GM18517 (cell line): Measurements from ENCODE around the gene ZBTB16.
"Not testable (repeated sequence)": the region's sequence is repeated elsewhere in the genome, so short reads cannot be mapped to it uniquely, and the experiment has no call there.

Source experiments
- ATAC-seq: cut with Tn5 transposase; IDR thresholded peaks from one replicate; pipeline ENCODE4 v1.9.1; 2021; ENCODE audit warnings: mild to moderate bottlenecking, moderate library complexity; ENCODE audit not compliant: unreplicated experiment

The ZBTB16 gene

GRCh38 chr11:114042234-114042633, 17.3 kb upstream of the ZBTB16 start:
- no peak for ATAC-seq

GRCh38 chr11:114044042-114044871, 15.3 kb upstream of the ZBTB16 start:
- ATAC-seq: no peak

GRCh38 chr11:114047327-114047726, 12.2 kb upstream of the ZBTB16 start:
- ATAC-seq: no peak

GRCh38 chr11:114049050-114049449, 10.5 kb upstream of the ZBTB16 start:
- no peak for ATAC-seq

GRCh38 chr11:114049766-114050165, 9.7 kb upstream of the ZBTB16 start:
- ATAC-seq: not testable (repeated sequence)

DNA sequence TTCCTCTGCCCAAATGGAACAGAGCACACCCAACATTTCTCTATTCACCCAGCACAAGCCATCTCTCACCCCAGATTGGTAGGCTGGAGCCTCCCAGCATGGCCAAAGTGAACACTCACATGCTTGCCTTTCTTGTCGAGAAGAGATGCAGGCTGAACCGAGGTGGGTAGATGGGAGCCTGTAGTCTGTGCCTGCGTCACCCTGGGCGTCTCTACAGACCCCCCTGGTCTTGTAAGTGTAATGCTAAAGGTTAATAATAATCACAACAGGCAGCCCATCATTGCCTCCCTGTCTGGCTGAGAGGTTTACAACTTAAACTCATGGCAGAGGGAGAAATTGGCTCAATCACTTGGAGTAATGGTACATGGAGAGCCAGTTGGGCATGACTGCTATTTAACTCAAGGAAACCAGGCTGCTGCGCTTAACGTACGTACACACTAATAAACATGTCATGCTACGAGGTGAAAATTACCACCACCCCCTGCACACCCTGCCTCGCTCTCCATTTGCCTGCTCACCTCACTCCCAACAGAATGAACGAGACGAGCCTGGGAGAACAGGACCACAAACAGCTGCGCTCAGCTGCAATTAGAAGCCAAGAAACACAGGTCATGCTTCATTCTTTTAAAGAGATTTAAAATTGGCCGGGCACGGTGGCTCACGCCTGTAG, 9.1 kb upstream of the ZBTB16 start:
- ATAC-seq: no peak

DNA sequence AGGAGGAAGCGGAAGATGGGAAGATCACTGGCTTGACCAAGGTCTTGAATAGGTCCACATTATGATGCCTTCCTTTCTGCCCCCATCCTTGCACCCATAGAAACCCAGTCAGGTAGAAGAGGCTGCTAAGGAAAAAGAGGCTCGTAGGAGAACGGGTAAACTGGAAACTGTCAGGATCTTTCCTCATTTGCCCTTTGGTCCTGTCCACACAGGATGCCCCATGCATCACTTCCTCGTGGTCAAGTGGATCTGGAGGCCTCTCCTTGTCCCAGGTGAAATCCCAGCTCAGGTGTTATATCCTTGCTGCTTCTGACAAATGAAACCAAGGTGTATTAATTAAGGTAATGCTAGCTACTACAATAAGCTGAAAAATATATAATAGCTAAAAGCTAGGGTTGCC, 8.0 kb upstream of the ZBTB16 start:
- no peak for ATAC-seq

GRCh38 chr11:114052160-114052559, 7.4 kb upstream of the ZBTB16 start:
- no peak for ATAC-seq

- ATAC-seq: no peak
Measured at GRCh38 chr11:114053406-114053805, 6.1 kb upstream of the ZBTB16 start.

DNA sequence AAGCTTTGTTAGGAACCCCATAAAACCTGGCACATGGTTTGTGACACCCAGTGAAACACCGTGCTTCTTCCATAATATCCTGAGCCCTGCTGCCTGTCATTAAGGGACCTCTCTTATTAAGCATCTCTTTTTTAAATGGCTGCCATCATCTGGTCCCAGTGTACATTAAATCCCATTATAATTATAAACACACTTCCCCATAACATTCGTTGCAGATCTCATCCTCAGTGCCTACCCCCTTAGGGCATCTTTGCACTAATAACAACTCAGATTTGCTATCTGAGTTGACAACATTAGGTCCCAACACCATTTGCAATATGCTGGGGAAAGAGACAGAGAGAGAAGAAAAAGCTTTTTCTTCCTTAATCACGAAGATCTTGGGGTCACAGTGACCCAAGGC, 4.7 kb upstream of the ZBTB16 start:
- ATAC-seq: no peak

- ATAC-seq: no peak
Measured at GRCh38 chr11:114056409-114056808, 3.1 kb upstream of the ZBTB16 start.

GRCh38 chr11:114057147-114057546, 2.4 kb upstream of the ZBTB16 start:
- no peak for ATAC-seq

GRCh38 chr11:114057605-114058004, 1.9 kb upstream of the ZBTB16 start:
- no peak for ATAC-seq

- no peak for ATAC-seq
Measured at GRCh38 chr11:114058026-114058706, 1.3 kb upstream of the ZBTB16 start.

DNA sequence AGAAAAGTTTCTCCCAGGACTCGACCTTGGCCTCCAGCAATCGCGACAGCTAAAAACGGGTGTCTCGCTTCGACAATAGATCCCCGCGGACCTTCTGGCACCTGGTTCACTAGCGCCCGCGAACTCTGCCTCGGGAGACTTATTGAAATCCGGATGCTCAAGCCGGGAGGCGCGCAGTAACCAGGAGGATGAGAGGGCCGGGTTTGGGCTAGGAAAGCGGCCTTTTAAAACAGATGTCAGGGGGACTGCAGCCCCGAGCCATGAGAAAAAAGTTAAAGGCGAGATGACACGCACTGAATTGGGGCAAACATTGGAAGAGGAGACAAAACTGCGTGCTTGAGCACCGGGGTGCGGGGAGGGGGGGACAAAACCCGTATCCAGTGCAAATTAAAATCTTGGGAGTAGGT, 637 bp upstream of the ZBTB16 start:
- no peak for ATAC-seq

GRCh38 chr11:114059984-114060391, 477 bp downstream of the ZBTB16 start:
- no peak for ATAC-seq

DNA sequence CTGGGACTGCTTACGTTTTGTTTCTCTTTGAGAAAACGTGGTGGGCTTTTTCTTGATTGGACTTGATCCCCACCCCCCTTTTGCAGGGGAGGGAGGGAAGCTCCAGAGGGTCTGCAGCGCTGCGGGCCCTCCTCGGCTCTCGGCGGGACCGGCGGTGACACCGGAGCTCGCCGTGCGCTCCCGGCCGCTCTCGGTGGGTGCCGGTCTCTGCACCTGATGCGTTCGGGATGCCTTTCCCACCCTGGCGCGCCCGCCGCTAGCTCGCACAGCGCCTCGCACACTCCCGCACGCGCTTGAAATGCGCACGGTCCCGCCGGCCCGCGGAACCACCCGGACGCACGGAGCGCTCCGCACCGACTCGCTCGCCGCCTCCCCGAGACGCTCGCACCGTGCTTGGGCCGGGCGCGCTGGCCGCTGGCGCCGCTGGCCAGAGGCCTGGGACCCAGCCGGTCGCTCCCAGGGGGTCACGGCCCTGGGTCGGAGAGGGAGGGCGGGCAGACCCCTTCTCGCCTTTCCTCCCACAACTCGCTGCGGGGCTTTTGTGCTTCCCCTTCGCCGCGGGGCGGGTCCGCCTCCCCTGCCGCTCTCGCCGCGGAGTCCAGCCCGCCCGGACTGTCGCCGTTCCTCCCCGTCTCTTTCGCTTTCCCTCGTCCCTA, 1.0 kb downstream of the ZBTB16 start:
- no peak for ATAC-seq

DNA sequence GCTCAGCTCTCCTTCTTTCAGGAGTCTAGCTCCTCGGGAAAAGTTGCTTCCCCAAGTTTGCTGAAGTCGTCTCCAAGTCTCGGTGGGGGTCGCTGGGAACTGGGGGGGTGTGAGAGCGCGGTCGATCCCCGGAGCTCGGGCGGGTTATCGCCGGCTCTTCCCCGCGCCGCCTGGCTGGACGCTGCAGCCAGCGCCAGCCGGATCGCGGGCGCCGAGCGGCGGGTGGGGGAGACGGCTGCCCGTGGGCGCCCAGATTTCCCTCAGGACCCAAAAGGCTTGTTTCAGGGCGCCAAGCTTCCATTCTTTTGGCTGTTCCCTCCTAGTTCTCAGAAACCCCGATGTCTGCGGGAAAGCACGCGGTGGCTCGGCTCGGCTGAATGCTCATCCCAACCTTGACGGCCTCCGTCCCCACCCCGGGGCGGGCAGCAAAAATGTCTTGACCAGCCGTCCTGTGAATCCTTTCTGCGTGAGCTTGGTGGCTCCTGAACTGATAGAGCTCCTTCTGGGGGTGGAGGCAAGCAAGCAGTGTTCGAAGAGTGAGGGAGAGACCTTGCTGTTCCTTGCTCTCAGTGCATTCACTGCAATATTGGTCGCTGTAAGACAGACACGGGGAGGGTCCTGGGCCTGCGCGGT, 1.7 kb downstream of the ZBTB16 start:
- ATAC-seq: no peak

- ATAC-seq: no peak
Measured at GRCh38 chr11:114061681-114062049, 2.2 kb downstream of the ZBTB16 start.

DNA sequence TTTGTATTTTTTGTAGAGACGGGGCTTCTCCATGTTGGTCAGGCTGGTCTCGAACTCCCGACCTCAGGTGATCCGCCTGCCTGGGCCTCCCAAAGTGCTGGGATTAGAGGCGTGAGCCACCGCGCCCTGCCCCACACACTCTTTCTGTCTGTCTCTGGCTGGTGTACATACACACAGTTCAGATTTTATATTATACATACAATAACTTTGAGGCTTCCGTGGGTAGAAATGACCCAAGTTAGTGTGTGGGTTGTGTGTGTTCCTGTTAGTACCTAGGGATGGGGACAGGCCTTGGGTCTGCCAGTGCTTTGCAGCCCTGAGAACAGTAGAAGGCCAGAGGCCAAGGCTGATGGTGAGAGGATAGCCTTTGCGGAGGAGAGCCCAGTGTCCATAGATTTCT, 2.8 kb downstream of the ZBTB16 start:
- ATAC-seq: no peak
